HepG2 (cell line): Measurements from ENCODE around the gene DUS2. TPM values are rescaled to one million over a fixed set of nuclear protein-coding genes. Genes with fewer than 3 reads are reported as not detected.
A peak's percentile ranks its signal among the peaks of the same experiment; 100 is the strongest.

ENCODE experiments used
- ATAC-seq: fragments of 200-7000 bp; cut with Tn5 transposase; 3 replicates; pipeline ENCODE4 v1.9.1; 2020; ENCODE audit warnings: mild to moderate bottlenecking, moderate library complexity
- BruUV-seq: library from RNA; stranded (reverse); fragments of 400-500 nt; replicated peaks from 2 replicates; lab custom pipeline; 2021; lab: Mats Ljungman, UMichigan
- CTCF ChIA-PET: fragments of 300-600 bp; formaldehyde crosslinking; extraction: SDS; loops from one replicate; lab custom pipeline; 2021; ENCODE audit warnings: low total read pairs, inconsistent platforms, low intra/inter-chr PET ratio; lab: Yijun Ruan, JAX
- POLR2A ChIA-PET: fragments of 350-600 bp; sonication (Branson Sonifier 250); formaldehyde crosslinking; loops from one replicate; lab custom pipeline; 2020; ENCODE audit warnings: antibody characterized with exemption, inconsistent platforms; lab: Yijun Ruan, JAX
- DNase-seq: peaks from one replicate; pipeline ENCODE4 v3.0.0-alpha.2; 2015; ENCODE audit warnings: low spot score
- FAIRE-seq: peaks from 3 replicates; lab custom pipeline; 2011; peaks lifted over from hg19 to GRCh38; lab: Jason Lieb, UNC
- H2AFZ ChIP-seq: one replicate; pipeline ENCODE4 v1.6.1; 2011; ENCODE audit warnings: low read length, inconsistent platforms
- H3K27ac ChIP-seq: fragments of 300-600 bp; 3 replicates; pipeline ENCODE4 v1.8.0; 2011; ENCODE audit warnings: mixed run types, mild to moderate bottlenecking, mixed read lengths, low read length, inconsistent platforms; ENCODE audit not compliant: insufficient read depth; ENCODE audit errors: extremely low read length
- H3K27me3 ChIP-seq, 2 experiments: fragments of 200-600 bp in 1 of 2; 2 replicates in 1 of 2; 3 replicates in 1 of 2; pipeline versions ENCODE4 v1.6.0 to v1.8.0; 2011; ENCODE audit warnings: low read length in 2 of 2, mild to moderate bottlenecking in 2 of 2, moderate library complexity in 2 of 2, inconsistent platforms in 1 of 2; ENCODE audit not compliant: insufficient read depth in 2 of 2, control insufficient read depth in 1 of 2
- H3K36me3 ChIP-seq, 2 experiments: fragments of 200-600 bp in 1 of 2; replicated peaks in 1 of 2; 2 replicates in 1 of 2; 3 replicates in 1 of 2; pipeline versions ENCODE4 v1.5.1 to v1.8.0; 2011; ENCODE audit warnings: low read length in 2 of 2, inconsistent platforms in 1 of 2; ENCODE audit not compliant: insufficient read depth in 2 of 2, control insufficient read depth in 1 of 2
- H3K4me1 ChIP-seq: 2 replicates; pipeline ENCODE4 v1.5.1; 2012; ENCODE audit warnings: low read length, inconsistent platforms; ENCODE audit not compliant: insufficient read depth
- H3K4me2 ChIP-seq: 2 replicates; pipeline ENCODE4 v1.6.0; 2011; ENCODE audit warnings: low read depth, low read length, inconsistent platforms
- H3K4me3 ChIP-seq, 3 experiments: fragments of 200-600 bp in 1 of 3; sonication (generic), shearing (Covaris generic) in 1 of 3; replicated peaks in 1 of 3; 2 replicates each; pipeline ENCODE4 v1.5.1; 2011 to 2016; ENCODE audit warnings: low read length in 3 of 3, inconsistent platforms in 2 of 3, low read depth in 2 of 3, mild to moderate bottlenecking in 2 of 3, control low read depth in 1 of 3, mixed read lengths in 1 of 3; ENCODE audit not compliant: insufficient read depth in 1 of 3
- H3K79me2 ChIP-seq: one replicate; pipeline ENCODE4 v1.6.1; 2011; ENCODE audit warnings: low read length, inconsistent platforms; ENCODE audit not compliant: insufficient read depth
- H3K9ac ChIP-seq: 2 replicates; pipeline ENCODE4 v1.6.0; 2011; ENCODE audit warnings: mild to moderate bottlenecking, low read depth, low read length, inconsistent platforms; ENCODE audit not compliant: insufficient read depth
- H3K9me3 ChIP-seq: 2 replicates; pipeline ENCODE4 v1.5.1; 2012; ENCODE audit warnings: mild to moderate bottlenecking, low read length
- H4K20me1 ChIP-seq: 2 replicates; pipeline ENCODE4 v1.6.0; 2011; ENCODE audit warnings: inconsistent platforms, mild to moderate bottlenecking, low read length, moderate library complexity; ENCODE audit not compliant: insufficient read depth
- GFI1 ChIP-seq: sonication (generic); formaldehyde crosslinking; IDR thresholded peaks from 2 replicates; pipeline ENCODE4 v1.5.0; 2020; ENCODE audit warnings: missing genetic modification reagents, mild to moderate bottlenecking, borderline replicate concordance
- ZNF788 ChIP-seq: sonication (generic); formaldehyde crosslinking; IDR thresholded peaks from 2 replicates; pipeline ENCODE4 v1.5.0; 2020; ENCODE audit warnings: mild to moderate bottlenecking, missing genetic modification reagents, borderline replicate concordance
- in situ Hi-C: cut with HindIII; loops from 2 replicates; pipeline ENCODE4 v1.10.0; 2017; ENCODE audit warnings: low pct_unique_long_range_greater_than_20kb; ENCODE audit not compliant: extremely low pct_ligation_motif_present
- intact Hi-C: fragments of 100-400 bp; cut with micrococcal nuclease; formaldehyde crosslinking; loops from one replicate; pipeline ENCODE4 v1.10.0; 2022; ENCODE audit not compliant: unreplicated experiment
- polyA plus RNA-seq, 8 experiments: library from polyadenylated mRNA; depleted of rRNA in 3 of 8; stranded (reverse) in 7 of 8; unstranded in 1 of 8; fragments of >200 nt; fragmentation: Illumina TruSeq in 4 of 8; extraction: Trizol in 4 of 8; gene quantifications; 2 replicates each; pipeline versions ENCODE4 v1.2.1 to v1.2.3, GENCODE V29; 2011 to 2016; ENCODE audit warnings: low read depth in 4 of 8, missing spikeins in 1 of 8, mixed read lengths in 1 of 8; ENCODE audit not compliant: insufficient read depth in 1 of 8
- total RNA-seq, 5 experiments: library from RNA; depleted of rRNA; stranded (reverse); fragments of >200 nt; fragmentation: Illumina TruSeq; extraction: Trizol; gene quantifications; 2 replicates each; pipeline ENCODE4 v1.2.3, GENCODE V29; 2016; ENCODE audit warnings: low read depth in 1 of 5
- TF ChIP-seq, protein P1 (sequence below): sonication (generic); formaldehyde crosslinking; IDR thresholded peaks from 2 replicates; pipeline ENCODE4 v1.5.0; 2020; ENCODE audit warnings: mild to moderate bottlenecking, missing genetic modification reagents
- TF ChIP-seq, protein P2 (sequence below): sonication (generic); formaldehyde crosslinking; IDR thresholded peaks from one replicate; pipeline ENCODE4 v1.5.1; 2020; ENCODE audit warnings: mild to moderate bottlenecking, missing genetic modification reagents; ENCODE audit errors: not compliant biosample characterization
- TF ChIP-seq, protein P3 (sequence below): sonication (generic); formaldehyde crosslinking; IDR thresholded peaks from 2 replicates; pipeline ENCODE4 v1.4.0; 2020; ENCODE audit warnings: mild to moderate bottlenecking, low read depth, missing genetic modification reagents
- TF ChIP-seq, protein P4 (sequence below): sonication (generic); formaldehyde crosslinking; IDR thresholded peaks from 2 replicates; pipeline ENCODE4 v1.8.0; 2022; ENCODE audit warnings: missing genetic modification reagents, mild to moderate bottlenecking, inconsistent platforms, borderline replicate concordance

Gene DUS2
- total and polyA plus RNA-seq, 2 of the 13 experiments (the other 11 are each of a cell fraction or from before 2014, with no cell fraction given): 17.8 to 25.1 TPM

DNA sequence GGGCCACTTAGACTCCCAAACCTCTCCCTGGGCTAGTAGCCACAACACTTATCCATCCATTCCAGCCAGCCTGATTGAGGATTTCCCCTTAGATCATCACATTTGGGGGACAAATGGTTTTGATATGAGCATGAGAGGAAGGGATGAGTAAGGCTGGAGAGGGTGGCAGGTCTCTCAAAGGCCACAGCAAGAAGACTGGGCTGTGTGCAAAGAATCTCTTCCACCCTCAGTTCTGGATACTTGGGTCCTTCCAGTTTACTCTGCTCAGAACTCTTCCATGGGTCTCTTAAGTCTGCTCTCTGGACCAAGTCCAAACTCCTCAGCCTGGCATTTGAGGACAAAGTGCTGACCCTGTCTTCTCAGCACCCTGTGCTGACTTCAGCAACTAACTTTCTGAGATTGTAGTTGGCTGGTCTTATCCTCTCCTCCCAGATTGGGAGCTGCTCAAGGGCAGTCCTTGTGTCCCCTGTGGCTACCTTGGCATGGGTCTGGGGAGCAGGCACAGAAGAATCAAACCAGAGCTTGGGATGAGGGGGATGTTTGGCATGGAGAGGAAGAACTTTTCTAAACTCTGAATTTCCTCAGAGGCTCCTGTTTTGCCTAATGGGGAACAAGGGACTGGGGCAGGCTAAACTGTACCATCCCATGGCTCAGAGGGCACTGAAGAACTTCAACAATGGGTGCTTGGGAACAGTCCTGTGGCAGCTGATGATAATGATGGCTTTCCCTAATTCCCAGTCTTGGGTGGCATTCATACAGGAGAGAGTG, 59.0 kb downstream of the DUS2 start:
- H3K9ac ChIP-seq: no peak overlapping the region
- H3K9me3 ChIP-seq: no peaks in the 10 kb centered on the region
- BruUV-seq: no TSS peak
- CTCF ChIA-PET: no interaction called here
- in situ Hi-C loops (loop anchor here (10.0 kb wide), 2 partner anchors 153 to 253 kb away; partner anchors contain the start of gene ESRP2), intact Hi-C loops (loop anchor here (10.0 kb wide), 1 partner anchor 1057 kb away; the partner anchor contains the start of gene CBFB)
- peaks cover 5 to 14% of the 10 kb centered on the region in 2 experiments; a peak in 3 of 5 replicates for H3K36me3 ChIP-seq
- FAIRE-seq (no peak), DNase-seq (no peak), ATAC-seq (no peak)
- peaks cover 16% of the 10 kb centered on the region for H3K79me2 ChIP-seq
- peaks cover 71% of the 10 kb centered on the region for H3K4me1 ChIP-seq
- H3K4me3 ChIP-seq: 0 out of 6 replicates have a peak overlapping the region, but pooled peaks of 1 of the 3 experiments have one; percentile 1
- H3K27me3 ChIP-seq: no peaks in the 10 kb centered on the region; a peak in 1 of 5 replicates
- no peak overlapping the region for H2AFZ ChIP-seq
- POLR2A ChIA-PET: interaction anchor here (1.2 kb wide), 1 partner anchor 146 kb away, joined by 3 read pairs; no protein-coding TSS in a partner anchor
- H3K27ac ChIP-seq: peak overlapping the region; percentile 99
- H4K20me1 ChIP-seq: peaks cover 7% of the 10 kb centered on the region
- H3K4me2 ChIP-seq: peak overlapping the region; percentile 33
- TF ChIP-seq ZNF788 (CRISPR knock-in tag) (no peak), GFI1 (CRISPR knock-in tag) (no peak)
- TF ChIP-seq, protein P1, sequence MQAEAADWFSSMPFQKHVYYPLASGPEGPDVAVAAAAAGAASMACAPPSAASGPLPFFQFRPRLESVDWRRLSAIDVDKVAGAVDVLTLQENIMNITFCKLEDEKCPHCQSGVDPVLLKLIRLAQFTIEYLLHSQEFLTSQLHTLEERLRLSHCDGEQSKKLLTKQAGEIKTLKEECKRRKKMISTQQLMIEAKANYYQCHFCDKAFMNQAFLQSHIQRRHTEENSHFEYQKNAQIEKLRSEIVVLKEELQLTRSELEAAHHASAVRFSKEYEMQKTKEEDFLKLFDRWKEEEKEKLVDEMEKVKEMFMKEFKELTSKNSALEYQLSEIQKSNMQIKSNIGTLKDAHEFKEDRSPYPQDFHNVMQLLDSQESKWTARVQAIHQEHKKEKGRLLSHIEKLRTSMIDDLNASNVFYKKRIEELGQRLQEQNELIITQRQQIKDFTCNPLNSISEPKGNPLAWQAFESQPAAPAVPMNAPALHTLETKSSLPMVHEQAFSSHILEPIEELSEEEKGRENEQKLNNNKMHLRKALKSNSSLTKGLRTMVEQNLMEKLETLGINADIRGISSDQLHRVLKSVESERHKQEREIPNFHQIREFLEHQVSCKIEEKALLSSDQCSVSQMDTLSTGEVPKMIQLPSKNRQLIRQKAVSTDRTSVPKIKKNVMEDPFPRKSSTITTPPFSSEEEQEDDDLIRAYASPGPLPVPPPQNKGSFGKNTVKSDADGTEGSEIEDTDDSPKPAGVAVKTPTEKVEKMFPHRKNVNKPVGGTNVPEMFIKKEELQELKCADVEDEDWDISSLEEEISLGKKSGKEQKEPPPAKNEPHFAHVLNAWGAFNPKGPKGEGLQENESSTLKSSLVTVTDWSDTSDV (CRISPR knock-in tag): no peak
- TF ChIP-seq, protein P2, sequence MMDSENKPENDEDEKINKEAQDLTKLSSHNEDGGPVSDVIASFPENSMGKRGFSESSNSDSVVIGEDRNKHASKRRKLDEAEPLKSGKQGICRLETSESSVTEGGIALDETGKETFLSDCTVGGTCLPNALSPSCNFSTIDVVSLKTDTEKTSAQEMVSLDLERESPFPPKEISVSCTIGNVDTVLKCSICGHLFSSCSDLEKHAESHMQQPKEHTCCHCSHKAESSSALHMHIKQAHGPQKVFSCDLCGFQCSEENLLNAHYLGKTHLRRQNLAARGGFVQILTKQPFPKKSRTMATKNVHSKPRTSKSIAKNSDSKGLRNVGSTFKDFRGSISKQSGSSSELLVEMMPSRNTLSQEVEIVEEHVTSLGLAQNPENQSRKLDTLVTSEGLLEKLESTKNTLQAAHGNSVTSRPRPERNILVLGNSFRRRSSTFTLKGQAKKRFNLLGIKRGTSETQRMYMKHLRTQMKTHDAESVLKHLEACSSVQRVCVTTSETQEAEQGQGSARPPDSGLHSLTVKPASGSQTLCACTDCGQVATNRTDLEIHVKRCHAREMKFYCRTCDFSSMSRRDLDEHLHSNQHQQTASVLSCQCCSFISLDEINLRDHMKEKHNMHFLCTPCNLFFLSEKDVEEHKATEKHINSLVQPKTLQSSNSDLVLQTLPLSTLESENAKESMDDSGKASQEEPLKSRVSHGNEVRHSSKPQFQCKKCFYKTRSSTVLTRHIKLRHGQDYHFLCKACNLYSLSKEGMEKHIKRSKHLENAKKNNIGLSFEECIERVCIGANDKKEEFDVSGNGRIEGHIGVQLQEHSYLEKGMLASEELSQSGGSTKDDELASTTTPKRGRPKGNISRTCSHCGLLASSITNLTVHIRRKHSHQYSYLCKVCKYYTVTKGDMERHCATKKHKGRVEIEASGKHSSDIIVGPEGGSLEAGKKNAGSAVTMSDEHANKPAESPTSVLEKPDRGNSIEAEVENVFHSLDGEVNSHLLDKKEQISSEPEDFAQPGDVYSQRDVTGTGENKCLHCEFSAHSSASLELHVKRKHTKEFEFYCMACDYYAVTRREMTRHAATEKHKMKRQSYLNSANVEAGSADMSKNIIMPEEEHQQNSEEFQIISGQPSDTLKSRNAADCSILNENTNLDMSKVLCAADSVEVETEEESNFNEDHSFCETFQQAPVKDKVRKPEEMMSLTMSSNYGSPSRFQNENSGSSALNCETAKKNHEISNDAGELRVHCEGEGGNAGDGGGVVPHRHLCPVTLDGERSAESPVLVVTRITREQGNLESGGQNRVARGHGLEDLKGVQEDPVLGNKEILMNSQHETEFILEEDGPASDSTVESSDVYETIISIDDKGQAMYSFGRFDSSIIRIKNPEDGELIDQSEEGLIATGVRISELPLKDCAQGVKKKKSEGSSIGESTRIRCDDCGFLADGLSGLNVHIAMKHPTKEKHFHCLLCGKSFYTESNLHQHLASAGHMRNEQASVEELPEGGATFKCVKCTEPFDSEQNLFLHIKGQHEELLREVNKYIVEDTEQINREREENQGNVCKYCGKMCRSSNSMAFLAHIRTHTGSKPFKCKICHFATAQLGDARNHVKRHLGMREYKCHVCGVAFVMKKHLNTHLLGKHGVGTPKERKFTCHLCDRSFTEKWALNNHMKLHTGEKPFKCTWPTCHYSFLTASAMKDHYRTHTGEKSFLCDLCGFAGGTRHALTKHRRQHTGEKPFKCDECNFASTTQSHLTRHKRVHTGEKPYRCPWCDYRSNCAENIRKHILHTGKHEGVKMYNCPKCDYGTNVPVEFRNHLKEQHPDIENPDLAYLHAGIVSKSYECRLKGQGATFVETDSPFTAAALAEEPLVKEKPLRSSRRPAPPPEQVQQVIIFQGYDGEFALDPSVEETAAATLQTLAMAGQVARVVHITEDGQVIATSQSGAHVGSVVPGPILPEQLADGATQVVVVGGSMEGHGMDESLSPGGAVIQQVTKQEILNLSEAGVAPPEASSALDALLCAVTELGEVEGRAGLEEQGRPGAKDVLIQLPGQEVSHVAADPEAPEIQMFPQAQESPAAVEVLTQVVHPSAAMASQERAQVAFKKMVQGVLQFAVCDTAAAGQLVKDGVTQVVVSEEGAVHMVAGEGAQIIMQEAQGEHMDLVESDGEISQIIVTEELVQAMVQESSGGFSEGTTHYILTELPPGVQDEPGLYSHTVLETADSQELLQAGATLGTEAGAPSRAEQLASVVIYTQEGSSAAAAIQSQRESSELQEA (CRISPR knock-in tag): no peak
- TF ChIP-seq, protein P3, sequence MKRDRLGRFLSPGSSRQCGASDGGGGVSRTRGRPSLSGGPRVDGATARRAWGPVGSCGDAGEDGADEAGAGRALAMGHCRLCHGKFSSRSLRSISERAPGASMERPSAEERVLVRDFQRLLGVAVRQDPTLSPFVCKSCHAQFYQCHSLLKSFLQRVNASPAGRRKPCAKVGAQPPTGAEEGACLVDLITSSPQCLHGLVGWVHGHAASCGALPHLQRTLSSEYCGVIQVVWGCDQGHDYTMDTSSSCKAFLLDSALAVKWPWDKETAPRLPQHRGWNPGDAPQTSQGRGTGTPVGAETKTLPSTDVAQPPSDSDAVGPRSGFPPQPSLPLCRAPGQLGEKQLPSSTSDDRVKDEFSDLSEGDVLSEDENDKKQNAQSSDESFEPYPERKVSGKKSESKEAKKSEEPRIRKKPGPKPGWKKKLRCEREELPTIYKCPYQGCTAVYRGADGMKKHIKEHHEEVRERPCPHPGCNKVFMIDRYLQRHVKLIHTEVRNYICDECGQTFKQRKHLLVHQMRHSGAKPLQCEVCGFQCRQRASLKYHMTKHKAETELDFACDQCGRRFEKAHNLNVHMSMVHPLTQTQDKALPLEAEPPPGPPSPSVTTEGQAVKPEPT (CRISPR knock-in tag): no peak
- TF ChIP-seq, protein P4, sequence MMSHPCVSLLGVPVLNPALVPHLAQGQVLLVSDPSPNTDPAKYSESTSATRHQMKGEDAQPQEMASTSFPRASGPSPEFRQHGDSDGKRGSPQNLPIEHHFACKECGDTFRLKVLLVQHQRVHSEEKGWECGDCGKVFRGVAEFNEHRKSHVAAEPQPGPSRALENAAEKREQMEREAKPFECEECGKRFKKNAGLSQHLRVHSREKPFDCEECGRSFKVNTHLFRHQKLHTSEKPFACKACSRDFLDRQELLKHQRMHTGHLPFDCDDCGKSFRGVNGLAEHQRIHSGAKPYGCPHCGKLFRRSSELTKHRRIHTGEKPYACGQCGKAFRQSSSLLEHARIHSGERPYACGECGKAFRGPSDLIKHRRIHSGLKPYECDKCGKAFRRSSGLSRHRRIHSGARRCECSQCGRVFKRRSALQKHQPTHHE: no peak
